CD4-positive, alpha-beta T cell treated with Interleukin-15 for 4 hours (primary cell): Measurements from ENCODE around the gene STARD13.

ENCODE experiments used
- DNase-seq: peaks from one replicate; pipeline ENCODE4 v3.0.0-alpha.2; 2020; ENCODE audit warnings: low spot score

The STARD13 gene

DNA sequence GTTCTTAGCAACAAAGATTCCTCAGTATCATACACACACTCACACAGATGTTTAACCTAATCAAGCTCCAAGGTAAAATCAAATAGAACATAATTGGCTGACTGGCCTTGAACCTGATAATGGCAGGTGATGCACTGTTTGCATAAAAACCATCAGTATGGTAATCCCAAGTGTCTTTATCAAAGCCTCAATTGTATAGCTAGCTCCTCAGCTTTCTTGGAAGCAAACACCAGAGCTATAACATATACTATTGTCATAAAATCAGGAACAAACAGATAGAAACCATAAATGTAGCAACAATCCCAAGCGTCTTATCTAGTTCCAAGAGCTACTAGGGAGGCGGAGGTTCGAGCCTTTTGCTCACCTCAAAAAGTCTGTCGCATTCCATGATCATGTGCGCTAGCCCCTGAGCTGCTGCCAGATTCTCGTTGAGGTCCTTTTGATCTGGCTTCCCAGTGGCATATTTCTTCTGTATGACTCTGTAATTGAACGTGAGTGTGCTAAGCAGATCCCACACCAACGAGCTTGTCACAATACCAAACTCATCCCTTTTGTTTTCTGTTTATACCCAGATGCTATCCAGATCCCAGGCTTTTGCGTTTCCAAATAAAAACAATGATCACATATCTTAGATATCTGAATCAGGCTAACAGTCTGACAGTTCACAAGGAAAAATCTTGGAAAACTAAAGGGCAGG, 174.0 kb downstream of the STARD13 start:
- DNase-seq: no peak

- no peak for DNase-seq
These were observed 174.7 kb downstream of the STARD13 start for GRCh38 chr13:33110713-33111413.

DNA sequence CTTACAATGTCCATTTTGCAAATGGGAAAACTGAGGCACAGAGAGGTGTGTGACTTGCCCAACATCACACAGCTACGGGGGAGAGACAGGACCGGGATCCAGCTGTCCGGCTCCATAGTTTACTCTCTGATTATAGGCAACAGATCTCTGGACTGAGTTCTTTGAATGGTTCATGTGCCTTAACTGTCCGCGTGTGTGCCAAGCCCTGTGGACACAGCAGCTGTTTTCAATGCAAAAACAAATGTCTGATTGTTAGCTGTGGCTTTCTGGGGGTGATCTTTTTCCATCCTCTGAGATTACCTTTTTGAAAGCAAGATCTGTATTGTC, 175.2 kb downstream of the STARD13 start:
- no peak for DNase-seq

GRCh38 chr13:33109801-33110200, 175.8 kb downstream of the STARD13 start:
- DNase-seq: no peak

DNA sequence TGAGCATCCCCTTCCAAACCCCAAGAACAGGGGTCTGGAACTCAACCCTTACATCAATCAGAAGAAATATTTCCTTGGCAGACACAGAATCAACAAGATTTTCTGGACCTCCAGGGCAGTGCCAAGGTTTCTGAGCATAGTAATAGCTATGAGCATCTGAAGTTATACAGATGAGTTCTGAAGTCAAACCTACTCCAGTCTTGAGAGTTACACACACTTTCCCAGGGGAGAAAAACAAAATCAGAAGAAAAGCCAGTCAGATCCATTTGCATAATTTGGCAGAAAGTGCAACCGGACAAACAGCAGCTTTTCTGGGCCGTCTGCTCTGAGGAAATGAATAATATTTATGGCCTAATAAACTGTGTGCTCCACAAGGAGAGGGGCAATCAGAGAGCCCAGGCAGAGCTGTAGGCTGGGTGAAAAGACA, 176.3 kb downstream of the STARD13 start:
- no peak for DNase-seq

GRCh38 chr13:33108620-33109019, 176.9 kb downstream of the STARD13 start:
- DNase-seq: no peak

- no peak for DNase-seq
These were observed 178.2 kb downstream of the STARD13 start for GRCh38 chr13:33107361-33107760.

- DNase-seq: no peak
These were observed 178.7 kb downstream of the STARD13 start for GRCh38 chr13:33106656-33107360.

- DNase-seq: no peak
These were observed 180.1 kb downstream of the STARD13 start for GRCh38 chr13:33105387-33106005.

DNA sequence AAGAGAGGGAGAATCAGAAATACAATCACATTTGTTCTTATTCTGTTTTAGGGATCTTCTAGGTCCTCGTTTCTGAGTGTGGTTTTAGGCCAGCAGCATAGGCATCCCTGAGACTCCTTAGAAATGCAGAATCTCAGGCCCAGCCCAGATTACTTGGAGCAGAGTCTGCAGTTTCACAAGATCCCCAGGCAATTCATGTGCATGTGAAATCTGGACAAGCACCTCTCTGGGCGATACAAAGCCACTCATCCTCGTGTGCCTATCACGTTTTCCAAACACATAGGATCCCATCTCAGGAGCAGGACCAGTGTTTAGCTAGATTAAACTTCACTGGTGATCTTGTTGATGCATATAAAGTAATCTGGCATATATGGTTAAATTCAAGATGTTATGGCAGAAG, 182.1 kb downstream of the STARD13 start:
- no peak for DNase-seq

DNA sequence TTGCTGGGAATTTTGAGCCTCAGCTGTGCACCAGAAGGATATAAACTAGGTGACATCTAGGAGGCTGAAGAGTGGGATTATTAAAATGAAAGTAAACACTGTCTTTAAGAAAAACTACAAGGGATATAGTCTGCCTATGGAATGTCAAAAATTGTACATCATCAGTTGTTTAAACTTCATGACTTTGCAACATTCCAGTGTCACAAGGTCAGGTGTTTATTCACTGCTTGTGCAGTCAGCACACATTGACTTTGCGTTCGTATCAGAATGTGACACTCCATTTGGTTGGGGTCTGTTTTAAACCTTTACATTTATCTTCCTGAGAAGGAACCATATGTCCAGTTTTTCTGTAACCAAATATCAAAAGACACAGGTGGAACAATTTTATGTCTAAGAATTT, 183.7 kb downstream of the STARD13 start:
- no peak for DNase-seq

- DNase-seq: no peak
These were observed 184.7 kb downstream of the STARD13 start for GRCh38 chr13:33100886-33101285.

DNA sequence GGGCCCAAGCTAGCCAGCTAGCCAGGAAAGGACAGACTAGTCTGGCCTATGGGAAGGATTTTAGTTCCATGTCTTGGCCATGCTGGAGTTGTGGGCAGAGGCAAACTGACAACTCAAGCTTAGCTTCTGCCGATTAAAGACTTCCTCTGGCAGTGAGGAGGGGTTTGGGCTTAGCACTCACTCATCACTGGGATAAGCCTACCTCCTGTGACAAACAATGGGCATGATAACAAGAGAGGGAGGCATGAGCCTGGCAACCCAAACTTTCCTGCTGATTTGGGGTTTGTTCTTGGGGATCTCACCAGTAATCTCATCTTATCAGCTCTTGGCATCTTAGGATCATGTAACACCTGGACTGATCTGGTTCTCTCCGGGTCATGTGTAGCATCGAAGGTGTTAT, 185.7 kb downstream of the STARD13 start:
- DNase-seq: no peak

DNA sequence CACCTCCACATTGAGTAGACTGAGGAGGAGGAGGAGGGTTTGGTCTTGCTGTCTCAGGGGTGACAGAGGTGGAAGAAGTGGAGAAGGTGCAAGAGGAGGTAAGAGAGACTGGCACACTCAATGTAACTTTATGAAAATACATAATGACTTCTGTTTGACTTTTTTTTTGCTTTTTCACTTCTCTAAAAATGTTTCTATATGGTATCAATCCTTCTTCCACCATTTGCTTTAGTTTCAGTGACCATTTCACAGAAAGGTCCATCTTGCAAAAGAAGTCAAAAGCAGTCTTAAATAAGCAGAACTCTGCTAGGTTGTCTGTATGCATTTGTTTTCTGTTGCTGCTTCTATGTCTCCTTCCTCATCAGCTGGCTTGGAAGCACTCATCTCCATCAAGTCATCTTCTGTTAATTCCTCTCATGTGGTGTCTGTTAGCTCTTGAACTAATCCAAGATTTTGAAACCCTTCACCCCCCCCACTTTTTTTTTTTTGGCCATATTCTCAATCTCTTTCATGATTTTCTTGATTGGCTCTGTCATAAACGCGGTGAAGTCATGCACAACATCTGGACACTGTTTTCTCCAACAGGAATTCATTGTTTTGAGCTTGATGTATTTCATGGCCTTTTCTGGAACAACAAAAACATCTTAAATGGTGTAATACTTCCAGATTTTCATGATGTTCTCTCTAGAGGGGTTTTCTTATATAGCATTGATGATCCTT, 188.5 kb downstream of the STARD13 start:
- no peak for DNase-seq

GRCh38 chr13:33092073-33092987, 193.2 kb downstream of the STARD13 start:
- DNase-seq: no peak

- no peak for DNase-seq
These were observed 194.2 kb downstream of the STARD13 start for GRCh38 chr13:33091415-33091774.

DNA sequence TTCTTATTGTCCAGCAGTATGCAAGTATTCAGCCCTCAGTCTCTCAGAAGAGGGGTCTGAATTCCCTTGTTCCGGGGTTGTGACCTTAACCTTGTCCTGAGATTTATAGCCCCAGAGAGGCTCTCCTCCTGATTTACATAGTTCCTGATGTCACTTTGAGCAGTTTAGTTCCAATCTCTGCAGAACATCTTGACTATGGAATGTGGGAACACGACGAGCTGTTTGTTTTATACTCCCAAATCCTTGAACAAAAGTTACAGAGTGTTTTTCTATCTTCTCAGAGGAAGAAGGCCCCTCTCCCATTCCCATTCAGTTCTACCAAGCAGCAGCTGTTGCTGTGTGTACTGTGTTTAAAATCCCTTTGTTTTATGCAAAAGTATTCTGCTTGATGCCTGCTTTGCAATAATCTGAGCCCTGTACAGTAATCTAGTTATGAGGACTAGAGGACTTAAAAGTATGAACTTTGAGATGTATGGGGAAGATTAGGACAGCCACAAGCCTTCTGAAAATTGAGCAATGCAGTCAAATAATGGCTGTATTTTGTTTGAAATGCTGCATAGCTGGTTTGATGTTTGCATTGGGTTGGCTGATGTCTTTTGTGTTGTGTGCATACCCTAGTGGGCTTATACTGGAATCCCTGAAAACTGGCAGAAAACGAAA, 194.7 kb downstream of the STARD13 start:
- no peak for DNase-seq

- no peak for DNase-seq
These were observed 196.2 kb downstream of the STARD13 start for GRCh38 chr13:33089311-33089710.

DNA sequence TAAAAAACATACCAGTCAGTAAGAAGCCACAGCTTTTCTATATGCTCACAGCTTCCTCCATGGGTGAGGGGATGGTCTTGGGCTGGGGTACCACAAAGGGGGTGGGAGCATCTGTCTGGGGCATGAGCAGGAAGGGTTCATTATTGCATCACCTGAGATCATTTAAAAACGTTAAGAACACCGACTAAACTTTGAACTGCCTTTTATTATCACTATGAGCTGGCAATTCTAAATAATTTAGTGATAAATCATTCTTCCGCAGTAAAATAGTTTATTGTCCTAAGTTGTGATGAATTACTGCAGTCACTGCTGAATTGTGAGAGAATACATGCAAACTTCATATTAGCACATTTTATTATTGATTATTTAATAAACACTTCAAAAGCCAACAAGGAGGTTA, 197.8 kb downstream of the STARD13 start:
- DNase-seq: no peak

DNA sequence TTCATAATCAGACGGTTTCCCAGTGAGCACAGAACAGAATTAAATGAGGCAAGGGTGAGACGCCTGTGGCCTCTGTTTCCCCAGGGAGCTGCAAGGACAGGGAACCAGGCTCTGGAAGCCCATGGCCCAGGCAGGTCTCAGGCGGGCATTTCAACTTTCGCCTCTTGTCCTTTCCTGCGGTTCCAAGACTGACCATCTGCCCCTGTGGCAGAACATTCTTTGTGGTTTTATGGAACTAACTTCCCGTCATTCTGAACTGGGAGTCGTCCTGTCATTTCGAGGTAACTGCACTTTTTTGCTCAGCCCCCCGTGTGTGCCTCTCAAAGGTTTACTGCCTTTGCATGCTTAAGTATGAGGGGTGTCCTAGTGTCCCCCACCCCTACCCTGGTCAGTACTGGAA, 198.5 kb downstream of the STARD13 start:
- no peak for DNase-seq

DNA sequence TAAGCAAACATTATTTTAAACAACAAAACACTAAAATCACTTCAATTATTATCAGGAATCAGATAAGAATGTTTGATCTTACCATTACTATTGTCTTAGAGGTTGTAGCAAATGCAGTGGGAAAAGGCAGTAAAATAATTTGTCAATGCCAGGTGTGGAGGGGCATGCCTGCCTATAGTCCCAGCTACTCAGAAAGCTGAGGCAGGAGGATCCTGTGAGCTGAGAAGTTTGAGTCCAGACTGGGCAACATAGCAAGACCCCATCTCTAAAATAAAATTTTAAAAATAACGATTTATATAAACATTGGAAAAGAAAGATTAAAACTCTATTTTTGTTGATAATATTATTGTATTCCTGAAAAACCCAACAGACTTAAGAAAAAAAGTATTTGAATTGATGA, 202.5 kb downstream of the STARD13 start:
- no peak for DNase-seq
